SK-N-SH treated with all-trans-retinoic acid at 6 μM for 48 hours (cell line): Measurements from ENCODE around the gene ETS1.

ENCODE experiments used
- ARNTL ChIP-seq: fragments of 450-650 bp; formaldehyde crosslinking; IDR thresholded peaks from 2 replicates; pipeline ENCODE4 v1.5.0; 2020; ENCODE audit warnings: low read depth, mild to moderate bottlenecking, moderate library complexity, borderline replicate concordance
- GLIS3 ChIP-seq: fragments of 250-450 bp; sonication (Bioruptor Pico); IDR thresholded peaks from 2 replicates; pipeline ENCODE4 v1.5.0; 2020; ENCODE audit warnings: mild to moderate bottlenecking, moderate library complexity
- PPARA ChIP-seq: fragments of 250-450 bp; sonication (Bioruptor Pico); IDR thresholded peaks from 2 replicates; pipeline ENCODE4 v1.5.0; 2020; ENCODE audit warnings: mild to moderate bottlenecking, borderline replicate concordance
- ZC3H10 ChIP-seq: fragments of 250-450 bp; sonication (Bioruptor Pico); IDR thresholded peaks from 2 replicates; pipeline ENCODE4 v1.5.1; 2021; ENCODE audit warnings: mild to moderate bottlenecking, moderate library complexity
- TF ChIP-seq, protein P1 (sequence below): fragments of 250-450 bp; sonication (Bioruptor Pico); IDR thresholded peaks from 2 replicates; pipeline ENCODE4 v1.8.0; 2020; ENCODE audit warnings: mild to moderate bottlenecking, moderate library complexity, borderline replicate concordance

DNA sequence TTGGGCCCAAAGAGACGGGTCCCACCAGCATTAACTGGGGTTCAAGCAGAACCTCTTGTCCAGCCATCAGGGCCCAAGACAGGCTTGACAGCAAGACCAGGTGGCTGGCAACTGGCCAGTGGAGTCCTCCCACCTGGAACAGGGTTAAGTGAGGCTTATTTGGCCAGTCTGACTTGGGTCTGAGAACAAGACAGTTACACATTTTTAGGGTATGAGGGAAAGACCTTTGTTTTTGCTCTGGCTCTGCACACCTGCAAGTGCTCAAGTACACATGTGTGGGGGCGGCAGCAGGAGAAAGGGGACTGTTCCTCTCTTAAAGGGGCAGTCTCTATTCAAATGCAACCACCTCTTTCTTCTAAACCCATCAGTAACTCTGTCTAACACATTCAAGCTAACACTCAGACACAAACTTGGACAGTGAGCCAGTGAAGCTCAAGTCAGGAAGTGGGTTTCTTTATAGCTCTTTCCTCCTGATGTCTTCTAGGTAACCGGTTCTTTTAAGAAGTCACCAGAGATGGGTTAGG is 116.2 kb downstream of the ETS1 start:
- TF ChIP-seq ZC3H10 = no peak
- TF ChIP-seq, protein P1, sequence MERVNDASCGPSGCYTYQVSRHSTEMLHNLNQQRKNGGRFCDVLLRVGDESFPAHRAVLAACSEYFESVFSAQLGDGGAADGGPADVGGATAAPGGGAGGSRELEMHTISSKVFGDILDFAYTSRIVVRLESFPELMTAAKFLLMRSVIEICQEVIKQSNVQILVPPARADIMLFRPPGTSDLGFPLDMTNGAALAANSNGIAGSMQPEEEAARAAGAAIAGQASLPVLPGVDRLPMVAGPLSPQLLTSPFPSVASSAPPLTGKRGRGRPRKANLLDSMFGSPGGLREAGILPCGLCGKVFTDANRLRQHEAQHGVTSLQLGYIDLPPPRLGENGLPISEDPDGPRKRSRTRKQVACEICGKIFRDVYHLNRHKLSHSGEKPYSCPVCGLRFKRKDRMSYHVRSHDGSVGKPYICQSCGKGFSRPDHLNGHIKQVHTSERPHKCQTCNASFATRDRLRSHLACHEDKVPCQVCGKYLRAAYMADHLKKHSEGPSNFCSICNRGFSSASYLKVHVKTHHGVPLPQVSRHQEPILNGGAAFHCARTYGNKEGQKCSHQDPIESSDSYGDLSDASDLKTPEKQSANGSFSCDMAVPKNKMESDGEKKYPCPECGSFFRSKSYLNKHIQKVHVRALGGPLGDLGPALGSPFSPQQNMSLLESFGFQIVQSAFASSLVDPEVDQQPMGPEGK (CRISPR knock-in tag) = no peak
- no peak for TF ChIP-seq PPARA (CRISPR knock-in tag)
- TF ChIP-seq ARNTL (CRISPR knock-in tag) = no peak
- TF ChIP-seq GLIS3 (CRISPR knock-in tag) = no peak
